GM12873 (cell line): ENCODE measurements around the gene NTRK1.
A peak's percentile ranks its signal among the peaks of the same experiment; 100 is the strongest.

ENCODE experiments used
- TF ChIP-seq, protein P1 (sequence below): IDR thresholded peaks from 2 replicates; pipeline ENCODE4 v1.5.1; 2012; ENCODE audit warnings: low read depth, mild to moderate bottlenecking, moderate library complexity, low read length, control low read depth; ENCODE audit not compliant: insufficient read depth; ENCODE audit errors: missing control alignments

The NTRK1 gene

DNA sequence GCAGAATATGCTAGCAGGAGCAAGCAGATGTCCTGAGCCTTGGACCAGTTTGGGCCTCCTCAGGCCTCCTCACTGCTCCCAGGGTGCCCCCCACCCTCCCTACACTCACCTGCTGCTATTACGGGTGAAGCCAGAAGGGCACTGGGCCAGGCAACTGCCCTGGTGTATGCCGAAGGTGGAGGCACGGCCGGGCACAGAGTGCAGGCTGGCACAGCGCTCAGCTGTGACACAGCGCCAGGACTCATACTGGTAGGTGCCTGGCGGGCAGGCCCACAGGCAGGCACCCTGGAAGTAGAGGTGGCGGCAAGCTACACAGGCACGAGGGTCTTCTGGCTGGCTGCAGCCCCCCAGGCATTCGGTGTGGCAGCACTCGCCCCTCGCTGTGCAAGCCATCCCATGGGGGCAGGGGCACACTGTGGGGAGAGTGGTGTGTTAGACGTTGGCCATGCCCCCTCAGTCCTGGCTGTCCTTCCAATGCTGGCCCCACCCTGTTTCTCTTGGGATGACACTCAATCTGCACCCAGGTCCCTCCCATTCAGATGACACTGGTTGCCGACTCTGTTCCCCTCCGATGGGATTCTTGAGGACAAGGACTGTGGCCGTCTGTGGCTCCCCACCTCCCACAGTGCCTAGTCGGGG, 8.8 kb upstream of the NTRK1 start:
- TF ChIP-seq, protein P1, sequence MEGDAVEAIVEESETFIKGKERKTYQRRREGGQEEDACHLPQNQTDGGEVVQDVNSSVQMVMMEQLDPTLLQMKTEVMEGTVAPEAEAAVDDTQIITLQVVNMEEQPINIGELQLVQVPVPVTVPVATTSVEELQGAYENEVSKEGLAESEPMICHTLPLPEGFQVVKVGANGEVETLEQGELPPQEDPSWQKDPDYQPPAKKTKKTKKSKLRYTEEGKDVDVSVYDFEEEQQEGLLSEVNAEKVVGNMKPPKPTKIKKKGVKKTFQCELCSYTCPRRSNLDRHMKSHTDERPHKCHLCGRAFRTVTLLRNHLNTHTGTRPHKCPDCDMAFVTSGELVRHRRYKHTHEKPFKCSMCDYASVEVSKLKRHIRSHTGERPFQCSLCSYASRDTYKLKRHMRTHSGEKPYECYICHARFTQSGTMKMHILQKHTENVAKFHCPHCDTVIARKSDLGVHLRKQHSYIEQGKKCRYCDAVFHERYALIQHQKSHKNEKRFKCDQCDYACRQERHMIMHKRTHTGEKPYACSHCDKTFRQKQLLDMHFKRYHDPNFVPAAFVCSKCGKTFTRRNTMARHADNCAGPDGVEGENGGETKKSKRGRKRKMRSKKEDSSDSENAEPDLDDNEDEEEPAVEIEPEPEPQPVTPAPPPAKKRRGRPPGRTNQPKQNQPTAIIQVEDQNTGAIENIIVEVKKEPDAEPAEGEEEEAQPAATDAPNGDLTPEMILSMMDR = no peak

DNA sequence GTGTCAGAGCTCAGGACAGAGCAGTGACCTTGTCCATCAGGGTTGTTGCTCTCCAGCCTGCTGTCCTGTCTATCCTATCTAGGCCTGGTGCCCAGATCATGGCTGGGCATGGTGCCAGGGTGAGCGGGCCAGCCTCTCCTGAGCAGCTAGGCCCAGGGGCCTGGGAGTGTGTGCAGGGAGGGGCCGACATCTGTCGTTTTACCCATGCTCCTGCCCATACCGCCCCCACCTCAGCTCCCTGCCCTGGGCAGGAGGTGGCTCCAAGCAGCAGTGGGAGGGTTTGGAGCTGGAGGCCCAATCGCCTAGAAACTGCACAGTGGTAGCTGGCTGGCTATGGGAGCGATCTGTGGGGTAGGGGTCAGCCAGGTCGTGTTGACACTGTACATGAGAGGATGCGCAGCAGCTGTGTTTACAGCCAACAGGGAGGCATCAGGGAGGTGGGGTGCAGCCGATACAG, 8.2 kb upstream of the NTRK1 start:
- TF ChIP-seq, protein P1 = no peak

DNA sequence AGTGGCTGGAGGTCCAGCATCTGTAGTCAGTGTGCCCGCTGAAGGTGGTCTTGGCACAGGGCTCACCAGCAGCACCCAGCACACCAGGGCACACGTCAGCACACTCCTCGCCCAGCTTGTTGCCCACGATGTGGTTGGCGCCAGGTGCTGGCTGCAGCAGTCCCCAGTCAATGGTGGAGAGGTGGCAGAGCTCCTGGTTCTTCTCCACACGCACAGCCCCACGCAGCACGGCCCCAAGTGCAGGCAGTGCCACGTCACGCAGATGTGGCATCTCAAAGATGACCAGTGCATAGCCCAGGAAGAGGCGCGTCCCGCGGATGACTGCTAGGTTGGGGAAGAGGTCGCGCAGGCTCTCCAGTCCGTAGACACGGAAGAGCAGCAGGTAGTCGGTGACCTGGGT, 6.9 kb upstream of the NTRK1 start:
- TF ChIP-seq, protein P1 = no peak

DNA sequence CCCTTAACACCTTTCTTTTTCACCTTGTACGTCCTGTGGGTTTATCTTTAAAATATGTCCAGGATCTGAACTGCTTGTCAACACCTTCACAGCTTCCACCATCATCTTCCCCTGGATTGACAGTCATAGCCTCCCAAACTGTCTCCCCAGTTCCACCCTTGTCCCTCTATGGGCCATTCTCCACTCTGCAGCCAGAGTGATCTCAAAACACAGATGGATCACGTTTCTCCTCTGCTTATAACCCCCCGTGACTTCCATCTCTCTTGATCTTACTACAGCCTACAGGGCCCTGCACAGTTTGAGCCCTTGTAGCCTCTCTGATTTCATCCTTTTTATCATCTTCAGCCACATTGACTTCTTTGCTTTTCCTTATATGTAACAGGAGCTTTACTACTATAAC, 6.0 kb upstream of the NTRK1 start:
- TF ChIP-seq, protein P1 = peak; percentile 11

DNA sequence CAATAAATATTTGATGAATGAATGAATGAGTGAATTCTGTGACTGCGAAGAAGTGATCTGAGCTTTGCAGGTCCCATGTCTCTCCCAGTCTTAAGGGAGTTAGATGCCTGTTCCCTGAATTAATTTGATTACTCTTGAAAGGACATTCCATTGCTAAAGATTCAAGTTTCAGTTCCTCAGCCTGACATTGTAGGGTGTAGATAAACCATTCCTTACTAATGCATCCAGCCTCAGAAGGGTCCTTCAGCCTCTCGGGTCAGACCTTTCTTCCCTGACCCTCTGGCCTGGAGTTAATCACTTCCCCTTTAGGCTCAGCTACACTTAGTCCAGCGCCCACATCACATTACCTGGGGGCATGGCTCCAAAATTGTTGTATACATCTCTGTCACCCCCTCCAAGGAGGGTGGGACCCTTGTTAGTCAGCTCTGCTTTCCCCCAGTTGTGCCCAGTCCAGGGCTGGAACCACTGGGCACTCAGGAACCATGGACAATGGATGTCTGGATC, 4.3 kb upstream of the NTRK1 start:
- TF ChIP-seq, protein P1 = no peak

DNA sequence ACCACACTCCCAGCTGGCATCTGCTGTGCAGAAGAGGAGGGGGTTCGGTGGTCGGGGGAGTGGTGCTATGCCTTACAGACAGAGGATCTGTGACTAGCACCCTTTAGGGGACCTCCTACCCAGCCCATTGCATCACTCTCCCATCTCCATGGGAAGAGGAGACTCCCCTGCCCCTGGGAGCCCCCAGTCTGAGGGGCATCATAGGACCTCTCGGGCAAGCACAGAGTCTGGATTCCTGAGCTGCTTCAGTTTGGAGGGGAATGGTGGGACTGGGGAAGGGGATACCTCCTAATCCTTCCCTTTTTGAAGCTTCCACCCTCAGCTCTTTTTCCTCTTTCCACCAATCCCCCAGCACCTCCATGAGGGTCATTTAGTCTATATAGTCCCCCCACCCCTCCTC, 3.1 kb upstream of the NTRK1 start:
- TF ChIP-seq, protein P1 = no peak

DNA sequence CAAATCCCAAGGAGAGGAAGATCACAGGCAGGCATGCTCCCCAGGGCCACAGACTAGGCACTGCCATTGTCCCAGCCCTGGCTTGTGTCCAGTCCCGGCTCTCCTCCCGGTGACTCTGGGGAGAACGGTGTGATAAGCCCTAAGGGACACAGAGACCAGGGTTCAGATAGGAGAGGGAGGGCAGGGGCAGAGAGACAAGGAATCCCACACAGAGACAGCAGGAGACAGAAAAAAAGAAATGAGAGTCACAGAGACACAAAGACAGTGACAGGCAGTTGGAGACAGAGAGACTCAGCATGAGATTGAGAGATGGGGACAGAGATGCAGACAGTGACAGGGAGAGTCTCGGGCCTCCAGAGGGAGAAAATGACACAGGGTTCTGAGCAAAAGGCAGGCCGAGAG, 2.1 kb upstream of the NTRK1 start:
- TF ChIP-seq, protein P1 = no peak
